LNCaP clone FGC (cell line): ENCODE results near the gene INSIG2.
"Not testable (repeated sequence)": the region's sequence is repeated elsewhere in the genome, so short reads cannot be mapped to it uniquely, and the experiment has no call there.

Source experiments
- DNase-seq: peaks from one replicate; pipeline ENCODE4 v3.0.0-alpha.2; 2011; ENCODE audit warnings: low read depth
- H3K4me3 ChIP-seq: 2 replicates; pipeline ENCODE4 v1.5.1; 2011; ENCODE audit warnings: mild to moderate bottlenecking, low read depth, low read length, control low read depth
- CTCF ChIP-seq: IDR thresholded peaks from 2 replicates; pipeline ENCODE4 v1.5.1; 2012; ENCODE audit warnings: mild to moderate bottlenecking; ENCODE audit not compliant: control insufficient read depth, insufficient read depth; ENCODE audit errors: extremely low read depth

The INSIG2 gene

GRCh38 chr2:118089139-118089800, 999 bp downstream of the INSIG2 start:
- no peak for DNase-seq
- TF ChIP-seq CTCF: no peak

GRCh38 chr2:118090387-118091139, 2.3 kb downstream of the INSIG2 start:
- TF ChIP-seq CTCF: no peak
- H3K4me3 ChIP-seq: peak overlapping the region; percentile 86

More at GRCh38 chr2:118089139-118089800, 999 bp downstream of the INSIG2 start:
- H3K4me3 ChIP-seq: peak overlapping the region; percentile 86

GRCh38 chr2:118091140-118091478, 2.8 kb downstream of the INSIG2 start:
- no peak for DNase-seq
- no peak overlapping the region for H3K4me3 ChIP-seq
- TF ChIP-seq CTCF: no peak

More at GRCh38 chr2:118090387-118091139, 2.3 kb downstream of the INSIG2 start:
- no peak for DNase-seq

- no peak overlapping the region for H3K4me3 ChIP-seq
- no peak for DNase-seq
- TF ChIP-seq CTCF: no peak
Observed at GRCh38 chr2:118091631-118092030, 3.4 kb downstream of the INSIG2 start.

- DNase-seq: not testable (repeated sequence)
Observed at GRCh38 chr2:118094102-118094501, 5.8 kb downstream of the INSIG2 start.

GRCh38 chr2:118094503-118094902, 6.2 kb downstream of the INSIG2 start:
- no peak for DNase-seq
- H3K4me3 ChIP-seq: no peak overlapping the region
- no peak for TF ChIP-seq CTCF

More at GRCh38 chr2:118094102-118094501, 5.8 kb downstream of the INSIG2 start:
- not testable (repeated sequence) for H3K4me3 ChIP-seq

GRCh38 chr2:118095610-118096009, 7.3 kb downstream of the INSIG2 start:
- TF ChIP-seq CTCF: no peak
- DNase-seq: no peak
- no peak overlapping the region for H3K4me3 ChIP-seq
